Stimulated activated CD4-positive, alpha-beta T cell treated with anti-CD3 and anti-CD28 coated beads, Interleukin-2, amount 100 ng/mL, for 4 hours (primary cell): ENCODE data around the gene SH2D1B.
"Not testable (repeated sequence)": the region's sequence is repeated elsewhere in the genome, so short reads cannot be mapped to it uniquely, and the experiment has no call there.

Experiments used
- DNase-seq: peaks from one replicate; pipeline ENCODE4 v3.0.0-alpha.2; 2020; ENCODE audit warnings: low read depth

The SH2D1B gene

GRCh38 chr1:162412002-162412401 lies at the start of gene SH2D1B:
Gene SH2D1B, minus strand, starts transcription at chr1:162412136. Its CDS starts 120 bp downstream, at chr1:162412016.
- DNase-seq: no peak

GRCh38 chr1:162458236-162458635 lies 46.3 kb upstream of the SH2D1B start:
- no peak for DNase-seq

GRCh38 chr1:162456323-162456722 lies 44.4 kb upstream of the SH2D1B start:
- DNase-seq: no peak

GRCh38 chr1:162454361-162454760 lies 42.4 kb upstream of the SH2D1B start:
- not testable (repeated sequence) for DNase-seq

GRCh38 chr1:162446946-162447345 lies 35.0 kb upstream of the SH2D1B start:
- DNase-seq: no peak

- no peak for DNase-seq
Observed at GRCh38 chr1:162444903-162445302, 33.0 kb upstream of the SH2D1B start.

GRCh38 chr1:162432977-162433713 lies 21.2 kb upstream of the SH2D1B start:
- DNase-seq: not testable (repeated sequence)

- no peak for DNase-seq
Observed at GRCh38 chr1:162430583-162430982, 18.6 kb upstream of the SH2D1B start.

GRCh38 chr1:162422662-162423375 lies 10.9 kb upstream of the SH2D1B start:
- DNase-seq: no peak

- no peak for DNase-seq
Observed at GRCh38 chr1:162421258-162422164, 9.6 kb upstream of the SH2D1B start.

GRCh38 chr1:162420120-162420519 lies 8.2 kb upstream of the SH2D1B start:
- no peak for DNase-seq

- not testable (repeated sequence) for DNase-seq
Observed at GRCh38 chr1:162419450-162419931, 7.6 kb upstream of the SH2D1B start.

- DNase-seq: not testable (repeated sequence)
Observed at GRCh38 chr1:162418584-162418983, 6.6 kb upstream of the SH2D1B start.

- no peak for DNase-seq
Observed at GRCh38 chr1:162417650-162418049, 5.7 kb upstream of the SH2D1B start.

- DNase-seq: no peak
Observed at GRCh38 chr1:162416909-162417308, 5.0 kb upstream of the SH2D1B start.

GRCh38 chr1:162416215-162416614 lies 4.3 kb upstream of the SH2D1B start:
- DNase-seq: no peak

GRCh38 chr1:162407539-162407938 lies 4.4 kb downstream of the SH2D1B start:
- no peak for DNase-seq

- DNase-seq: no peak
Observed at GRCh38 chr1:162406811-162407210, 5.1 kb downstream of the SH2D1B start.

GRCh38 chr1:162405800-162406199 lies 6.1 kb downstream of the SH2D1B start:
- no peak for DNase-seq

GRCh38 chr1:162404550-162405160 lies 7.3 kb downstream of the SH2D1B start:
- no peak for DNase-seq

GRCh38 chr1:162400790-162401355 lies 11.1 kb downstream of the SH2D1B start:
- DNase-seq: no peak
